Fibroblast of gingiva (primary cell): ENCODE results near the gene KLK5.

Experiments
- DNase-seq: peaks from one replicate; pipeline ENCODE4 v3.0.0-alpha.2; 2011; ENCODE audit warnings: low read depth

KLK5 gene

GRCh38 chr19:50968716-50969412 is 16.0 kb upstream of the KLK5 start:
- no peak for DNase-seq

GRCh38 chr19:50967929-50968715 is 15.3 kb upstream of the KLK5 start:
- DNase-seq: no peak

- DNase-seq: no peak
Observed at GRCh38 chr19:50964266-50964665, 11.4 kb upstream of the KLK5 start.

GRCh38 chr19:50963381-50963780 is 10.5 kb upstream of the KLK5 start:
- DNase-seq: no peak

- no peak for DNase-seq
Observed at GRCh38 chr19:50962245-50962644, 9.4 kb upstream of the KLK5 start.

GRCh38 chr19:50959731-50960500 is 7.1 kb upstream of the KLK5 start:
- no peak for DNase-seq

- no peak for DNase-seq
Observed at GRCh38 chr19:50957587-50957986, 4.7 kb upstream of the KLK5 start.

- no peak for DNase-seq
Observed at GRCh38 chr19:50949861-50950260, 3.0 kb downstream of the KLK5 start.

GRCh38 chr19:50947123-50947522 is 5.7 kb downstream of the KLK5 start:
- no peak for DNase-seq

- DNase-seq: no peak
Observed at GRCh38 chr19:50944795-50945194, 8.0 kb downstream of the KLK5 start.

- DNase-seq: no peak
Observed at GRCh38 chr19:50943074-50943828, 9.6 kb downstream of the KLK5 start.

- no peak for DNase-seq
Observed at GRCh38 chr19:50939596-50939995, 13.2 kb downstream of the KLK5 start.

- no peak for DNase-seq
Observed at GRCh38 chr19:50933640-50934039, 19.2 kb downstream of the KLK5 start.

- no peak for DNase-seq
Observed at GRCh38 chr19:50932690-50933083, 20.2 kb downstream of the KLK5 start.

GRCh38 chr19:50932018-50932689 is 20.7 kb downstream of the KLK5 start:
- no peak for DNase-seq

- DNase-seq: no peak
Observed at GRCh38 chr19:50931023-50931422, 21.8 kb downstream of the KLK5 start.

- DNase-seq: no peak
Observed at GRCh38 chr19:50928831-50929230, 24.0 kb downstream of the KLK5 start.

GRCh38 chr19:50926144-50926543 is 26.7 kb downstream of the KLK5 start:
- DNase-seq: no peak

- DNase-seq: no peak
Observed at GRCh38 chr19:50925734-50926133, 27.1 kb downstream of the KLK5 start.

- no peak for DNase-seq
Observed at GRCh38 chr19:50924586-50924985, 28.3 kb downstream of the KLK5 start.

GRCh38 chr19:50922317-50922853 is 30.5 kb downstream of the KLK5 start:
- peak; percentile 47 for DNase-seq
